ENCODE measurements around the gene GPLD1.
"Not testable (repeated sequence)": the region's sequence is repeated elsewhere in the genome, so short reads cannot be mapped to it uniquely, and the experiment has no call there.

Gene GPLD1

DNA sequence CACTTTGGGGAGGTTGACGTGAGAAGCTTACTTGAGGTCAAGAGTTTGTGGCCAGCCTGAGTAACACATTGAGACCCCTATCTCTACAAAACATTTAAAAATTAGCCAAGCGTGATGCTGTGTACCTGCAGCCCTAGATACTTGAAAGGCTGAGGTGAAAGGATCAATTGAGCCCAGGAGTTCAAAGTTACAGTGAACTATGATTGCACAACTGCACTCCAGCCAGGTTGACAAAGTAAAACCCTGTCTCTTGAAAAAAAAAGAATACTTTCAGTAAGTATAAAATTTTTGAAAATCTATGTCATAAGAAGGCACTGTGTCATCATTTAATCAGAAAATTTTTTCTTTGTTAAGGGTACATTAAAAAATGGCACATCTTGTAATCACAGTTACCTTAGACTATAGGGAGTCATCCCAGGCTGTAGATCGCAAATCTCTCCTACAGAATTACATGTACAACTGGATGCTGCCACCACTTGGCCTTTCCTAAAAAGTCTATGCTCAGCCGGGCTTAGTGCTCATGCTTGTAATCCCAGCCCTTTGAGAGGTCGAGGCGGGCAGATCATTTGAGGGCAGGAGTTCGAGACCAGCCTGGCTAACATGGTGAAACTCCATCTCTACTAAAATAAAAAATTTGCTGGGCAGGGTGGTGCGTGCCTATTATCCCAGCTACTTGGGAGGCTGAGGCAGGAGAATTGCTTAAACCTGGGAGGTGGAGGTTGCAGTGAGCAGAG lies 103.7 kb downstream of the GPLD1 start:
- no peak overlapping the region for H3K27ac ChIP-seq (ENCODE audit: low read depth, low read length)

GRCh38 chr6:24384369-24385130 lies 104.8 kb downstream of the GPLD1 start:
- not testable (repeated sequence) for H3K9me3 ChIP-seq (ENCODE audit: control insufficient read depth in 1 of 2, low read length in 2 of 2); H3K4me3 ChIP-seq (ENCODE audit: low read depth in 1 of 2, low read length in 2 of 2); H3K27me3 ChIP-seq (ENCODE audit: control insufficient read depth in 1 of 2, insufficient read depth in 2 of 2, low read length in 2 of 2); H3K27ac ChIP-seq (ENCODE audit: low read depth, low read length); H3K4me1 ChIP-seq (ENCODE audit: control insufficient read depth in 1 of 2, insufficient read depth in 2 of 2, low read length in 2 of 2); H3K36me3 ChIP-seq (ENCODE audit: control insufficient read depth in 1 of 2, insufficient read depth in 2 of 2, low read length in 2 of 2); H3K9ac ChIP-seq (ENCODE audit: low read depth in 1 of 2, low read length in 2 of 2)

More for the DNA sequence above, 103.7 kb downstream of the GPLD1 start:
- Histone ChIP-seq H3K27me3 (ENCODE audit: control insufficient read depth in 1 of 2, insufficient read depth in 2 of 2, low read length in 2 of 2) (no peaks in the 10 kb centered on the region), H3K4me1 (ENCODE audit: control insufficient read depth in 1 of 2, insufficient read depth in 2 of 2, low read length in 2 of 2) (no peaks in the 10 kb centered on the region), H3K4me3 (ENCODE audit: low read depth in 1 of 2, low read length in 2 of 2) (no peak overlapping the region), H3K36me3 (ENCODE audit: control insufficient read depth in 1 of 2, insufficient read depth in 2 of 2, low read length in 2 of 2) (no peaks in the 10 kb centered on the region), H3K9ac (ENCODE audit: low read depth in 1 of 2, low read length in 2 of 2) (no peak overlapping the region), H3K9me3 (ENCODE audit: control insufficient read depth in 1 of 2, low read length in 2 of 2) (no peaks in the 10 kb centered on the region)

DNA sequence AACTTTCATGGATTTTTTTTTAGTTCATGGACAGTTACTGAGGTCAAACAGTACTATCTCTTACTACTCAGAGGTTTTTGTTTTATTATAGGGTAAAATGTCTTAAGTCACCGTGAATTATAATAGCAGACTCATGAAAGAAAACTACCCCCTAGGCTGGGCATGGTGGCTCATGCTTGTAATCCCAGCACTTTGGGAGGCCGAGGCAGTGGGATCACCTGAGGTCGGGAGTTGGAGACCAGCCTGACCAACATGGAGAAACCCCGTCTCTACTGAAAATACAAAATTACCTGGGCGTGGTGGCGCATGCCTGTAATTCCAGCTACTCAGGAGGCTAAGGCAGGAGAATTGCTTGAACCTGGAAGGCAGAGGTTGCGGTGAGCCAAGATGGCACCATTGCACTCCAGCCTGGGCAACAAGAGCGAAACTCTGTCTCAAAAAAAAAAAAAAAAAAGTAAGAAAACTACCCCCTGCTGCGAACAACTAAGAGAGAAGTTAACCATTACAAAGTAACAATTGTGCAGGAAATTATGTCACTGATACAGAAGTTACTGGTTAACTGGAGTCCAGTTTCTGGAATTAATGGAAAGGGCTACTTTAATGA lies 106.4 kb downstream of the GPLD1 start:
- not testable (repeated sequence) for H3K4me3 ChIP-seq (ENCODE audit: low read depth in 1 of 2, low read length in 2 of 2); H3K27me3 ChIP-seq (ENCODE audit: control insufficient read depth in 1 of 2, insufficient read depth in 2 of 2, low read length in 2 of 2); H3K27ac ChIP-seq (ENCODE audit: low read depth, low read length); H3K9ac ChIP-seq (ENCODE audit: low read depth in 1 of 2, low read length in 2 of 2); H3K36me3 ChIP-seq (ENCODE audit: control insufficient read depth in 1 of 2, insufficient read depth in 2 of 2, low read length in 2 of 2); H3K4me1 ChIP-seq (ENCODE audit: control insufficient read depth in 1 of 2, insufficient read depth in 2 of 2, low read length in 2 of 2); H3K9me3 ChIP-seq (ENCODE audit: control insufficient read depth in 1 of 2, low read length in 2 of 2)

DNA sequence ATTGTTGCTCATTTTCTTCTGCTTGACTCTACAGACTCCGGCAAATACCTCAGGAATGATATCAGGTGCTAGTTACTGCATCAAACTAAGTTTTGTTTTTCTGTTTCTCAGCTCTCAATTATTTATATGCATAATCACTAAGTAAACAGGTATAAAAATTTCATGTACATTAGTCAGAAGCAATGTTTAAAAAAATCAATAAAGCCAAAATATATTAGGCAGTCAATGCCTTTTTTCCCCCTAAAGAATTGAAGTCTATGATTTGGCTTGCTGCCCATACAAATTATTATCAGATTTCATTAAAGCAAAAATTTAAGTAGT lies 107.2 kb downstream of the GPLD1 start:
- Histone ChIP-seq H3K4me1 (ENCODE audit: control insufficient read depth in 1 of 2, insufficient read depth in 2 of 2, low read length in 2 of 2) (no peaks in the 10 kb centered on the region), H3K9me3 (ENCODE audit: control insufficient read depth in 1 of 2, low read length in 2 of 2) (no peaks in the 10 kb centered on the region), H3K27ac (ENCODE audit: low read depth, low read length) (no peak overlapping the region), H3K36me3 (ENCODE audit: control insufficient read depth in 1 of 2, insufficient read depth in 2 of 2, low read length in 2 of 2) (no peaks in the 10 kb centered on the region), H3K4me3 (ENCODE audit: low read depth in 1 of 2, low read length in 2 of 2) (no peak overlapping the region), H3K9ac (ENCODE audit: low read depth in 1 of 2, low read length in 2 of 2) (no peak overlapping the region), H3K27me3 (ENCODE audit: control insufficient read depth in 1 of 2, insufficient read depth in 2 of 2, low read length in 2 of 2) (no peaks in the 10 kb centered on the region)

- Histone ChIP-seq H3K9ac (ENCODE audit: low read depth in 1 of 2, low read length in 2 of 2) (no peak overlapping the region), H3K27ac (ENCODE audit: low read depth, low read length) (no peak overlapping the region), H3K4me1 (ENCODE audit: control insufficient read depth in 1 of 2, insufficient read depth in 2 of 2, low read length in 2 of 2) (no peaks in the 10 kb centered on the region), H3K9me3 (ENCODE audit: control insufficient read depth in 1 of 2, low read length in 2 of 2) (no peaks in the 10 kb centered on the region), H3K4me3 (ENCODE audit: low read depth in 1 of 2, low read length in 2 of 2) (no peak overlapping the region), H3K27me3 (ENCODE audit: control insufficient read depth in 1 of 2, insufficient read depth in 2 of 2, low read length in 2 of 2) (no peaks in the 10 kb centered on the region), H3K36me3 (ENCODE audit: control insufficient read depth in 1 of 2, insufficient read depth in 2 of 2, low read length in 2 of 2) (no peaks in the 10 kb centered on the region)
These were observed 107.7 kb downstream of the GPLD1 start for GRCh38 chr6:24381476-24382219.

GRCh38 chr6:24378473-24379097 lies 110.8 kb downstream of the GPLD1 start:
- no peaks in the 10 kb centered on the region for H3K4me1 ChIP-seq (ENCODE audit: control insufficient read depth in 1 of 2, insufficient read depth in 2 of 2, low read length in 2 of 2)
- H3K27me3 ChIP-seq (ENCODE audit: control insufficient read depth in 1 of 2, insufficient read depth in 2 of 2, low read length in 2 of 2): no peaks in the 10 kb centered on the region
- H3K36me3 ChIP-seq (ENCODE audit: control insufficient read depth in 1 of 2, insufficient read depth in 2 of 2, low read length in 2 of 2): no peaks in the 10 kb centered on the region
- no peaks in the 10 kb centered on the region for H3K9me3 ChIP-seq (ENCODE audit: control insufficient read depth in 1 of 2, low read length in 2 of 2)
- H3K9ac ChIP-seq (ENCODE audit: low read depth in 1 of 2, low read length in 2 of 2): no peak overlapping the region
- H3K4me3 ChIP-seq (ENCODE audit: low read depth in 1 of 2, low read length in 2 of 2): no peak overlapping the region
- H3K27ac ChIP-seq (ENCODE audit: low read depth, low read length): no peak overlapping the region

Measured in duodenal mucosa (tissue), 2 donors.